Heart left ventricle (tissue), 16 donors: ENCODE measurements around the gene HOXA2. TPM values are rescaled to one million over a fixed set of nuclear protein-coding genes. Genes with fewer than 3 reads are reported as not detected.

ENCODE experiments used
- ATAC-seq, 4 donors: fragments of 200-7000 bp; cut with Tn5 transposase; one replicate each; pipeline ENCODE4 v1.9.1; 2020 to 2022; ENCODE audit warnings: moderate library complexity in 4 of 4, mild to moderate bottlenecking in 3 of 4, moderate number of reproducible peaks in 1 of 4
- DNase-seq, 5 donors: peaks; one replicate each; pipeline ENCODE4 v3.0.0-alpha.2; 2020
- H3K27ac ChIP-seq, 12 donors: fragments of 200-600 bp; sonication (generic) in 4 of 12; one replicate each; pipeline versions ENCODE4 v1.5.0 to v1.8.0; 2016 to 2022; ENCODE audit warnings: mild to moderate bottlenecking in 2 of 12
- H3K27me3 ChIP-seq, 9 donors: fragments of 200-600 bp; sonication (generic) in 2 of 9; one replicate each; pipeline versions ENCODE4 v1.5.1 to v1.8.0; 2016 to 2022; ENCODE audit warnings: mild to moderate bottlenecking in 3 of 9
- H3K36me3 ChIP-seq, 9 donors: fragments of 200-600 bp; sonication (generic) in 2 of 9; one replicate each; pipeline versions ENCODE4 v1.5.0 to v1.8.0; 2018 to 2022; ENCODE audit warnings: mild to moderate bottlenecking in 2 of 9
- H3K4me1 ChIP-seq, 12 donors: fragments of 200-600 bp; sonication (generic) in 4 of 12; one replicate each; pipeline versions ENCODE4 v1.5.0 to v1.8.0; 2016 to 2022; ENCODE audit warnings: mild to moderate bottlenecking in 3 of 12
- H3K4me3 ChIP-seq, 12 donors: fragments of 200-600 bp; sonication (generic) in 4 of 12; one replicate each; pipeline versions ENCODE4 v1.5.0 to v1.8.0; 2017 to 2022; ENCODE audit warnings: mild to moderate bottlenecking in 9 of 12, moderate library complexity in 4 of 12
- H3K9me3 ChIP-seq, 12 donors: fragments of 200-600 bp; sonication (generic) in 4 of 12; one replicate each; pipeline versions ENCODE4 v1.5.0 to v1.8.0; 2016 to 2022; ENCODE audit warnings: mild to moderate bottlenecking in 1 of 12
- POLR2A ChIP-seq, 2 donors: fragments of 450-650 bp; IDR thresholded peaks; one replicate each; pipeline ENCODE4 v1.6.1; 2017; ENCODE audit warnings: antibody characterized with exemption in 2 of 2, mild to moderate bottlenecking in 2 of 2, moderate library complexity in 2 of 2
- WGBS, 4 donors: extraction: QIAGEN DNeasy Blood & Tissue Kit in 2 of 4; methylation state at CpG; one replicate each; pipeline versions ENCODE4 v1.1.5 to v1.1.7; 2013 to 2018; 5-methylcytosine and 5-hydroxymethylcytosine counted together
- intact Hi-C, 10 donors: fragments of 100-400 bp; cut with DNase I; formaldehyde crosslinking; loops; one replicate each; pipeline versions ENCODE4 v1.11.1 to v1.14.2; 2022
- polyA plus RNA-seq, 2 donors: library from polyadenylated mRNA; stranded (reverse); fragments of 200-250 nt; gene quantifications; one replicate each; pipeline ENCODE4 v1.2.3, GENCODE V29; 2013
- total RNA-seq, 9 donors: library from RNA; depleted of rRNA in 2 of 9; stranded (reverse); fragments of >200 nt in 2 of 9; fragmentation: NEBNext Ultra II Directional in 3 of 9; extraction: Animal tissue kit (Norgen Biotek cat#: 25700) in 3 of 9; gene quantifications; one replicate each; pipeline versions ENCODE4 v1.1.0 to v1.2.4, GENCODE V29; 2016 to 2023
- TF ChIP-seq, protein P1 (sequence below), 12 donors: fragments of 200-600 bp; sonication (generic) in 4 of 12; IDR thresholded peaks; one replicate each; pipeline versions ENCODE4 v1.5.0 to v1.8.0; 2018 to 2022; ENCODE audit warnings: antibody characterized with exemption in 12 of 12, mild to moderate bottlenecking in 5 of 12
- donor health status: ischemic (EF 13 %, LVEDD 7.1; RV severe dilation, severe dysfunction).
- donor health status: healthy with polysubstance abuse.
- donor health status: DM: no; HTN: yes; CAD: no.
- donor health status: DM: no; HTN: no; CAD: no.
- donor health status: ischemic (EF 25% LVEDD 6.9; RV normal size, moderate dysfunction).
- donor health status: ischemic (EF 25% LVEDD 5.7; RV mildly dilated, moderate dysfunction).
- donor health status: healthy.
- donor health status: DM: yes; HTN: yes; CAD: no.
- donor health status: ischemic (EF 35%, LVEDD 5.7; RV mildly dilated, moderate dysfunction).
- donor health status: nonischemic (EF 11% LVEDD 7.7; RV severe dilation, severe dysfunction).
- donor health status: DM: yes; HTN: yes; CAD: no.
- donor health status: PGD.
- donor health status: ischemic (EF 29% LVEDD 5.4; RV normal size, mild dysfunction).
- donor health status: nonischemic (EF 23%, LVEDD 6.1; RV moderate dilation, normal function).

HOXA2 gene
- total and polyA plus RNA-seq, 11 donors: 0.03 to 0.57 (median 0.14) TPM; not detected in 8

DNA sequence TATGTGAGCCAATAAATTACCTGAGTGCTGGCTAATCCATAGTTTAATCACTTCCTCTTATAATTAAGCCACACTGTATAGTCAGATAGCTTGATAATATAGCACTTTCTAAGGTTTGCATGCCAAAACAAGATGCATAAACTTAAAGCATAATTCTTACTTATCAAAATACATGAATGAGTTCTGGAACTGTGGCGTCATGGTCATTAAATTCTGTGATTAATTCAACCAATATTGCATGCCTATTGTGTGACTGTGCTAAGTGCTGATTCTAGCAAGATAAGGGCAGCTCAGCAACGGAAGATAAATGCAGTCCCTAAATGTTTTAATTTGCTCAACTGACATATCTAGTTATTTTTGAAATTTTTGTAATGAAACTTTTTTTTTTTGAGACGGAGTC lies 36.3 kb downstream of the HOXA2 start:
- 78 to 86% (median 80%) methylated on average over 3 of the region's 3 CpGs for WGBS, 4 donors
- DNase-seq: no peak

DNA sequence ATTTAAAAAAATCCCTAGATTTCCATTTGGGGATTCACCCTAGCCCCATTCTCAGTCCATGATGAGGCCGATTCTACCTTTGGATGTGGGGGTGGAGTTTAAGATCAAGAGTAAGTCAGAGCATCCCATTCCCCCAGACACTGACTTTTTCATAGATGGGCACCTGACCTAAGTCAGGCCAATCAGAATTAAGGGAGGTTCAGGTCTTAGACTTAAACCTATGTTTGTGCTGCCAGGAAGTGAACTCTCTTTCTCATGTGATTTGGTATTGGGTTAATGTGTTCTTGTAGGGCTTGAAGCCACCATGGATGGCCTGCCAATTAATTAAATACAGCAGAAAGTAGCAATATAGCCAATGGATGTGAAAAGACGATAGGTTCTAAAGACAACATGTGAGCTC lies 36.8 kb downstream of the HOXA2 start:
- Histone ChIP-seq H3K4me3 (no peak overlapping the region), H3K9me3 (no peaks in the 10 kb centered on the region), H3K36me3 (no peaks in the 10 kb centered on the region), H3K27me3 (peaks cover 0 to 39% (median 0%) of the 10 kb centered on the region in 9 donors), H3K27ac (no peak overlapping the region), H3K4me1 (no peaks in the 10 kb centered on the region)
- no peak for ATAC-seq
- TF ChIP-seq, protein P1, sequence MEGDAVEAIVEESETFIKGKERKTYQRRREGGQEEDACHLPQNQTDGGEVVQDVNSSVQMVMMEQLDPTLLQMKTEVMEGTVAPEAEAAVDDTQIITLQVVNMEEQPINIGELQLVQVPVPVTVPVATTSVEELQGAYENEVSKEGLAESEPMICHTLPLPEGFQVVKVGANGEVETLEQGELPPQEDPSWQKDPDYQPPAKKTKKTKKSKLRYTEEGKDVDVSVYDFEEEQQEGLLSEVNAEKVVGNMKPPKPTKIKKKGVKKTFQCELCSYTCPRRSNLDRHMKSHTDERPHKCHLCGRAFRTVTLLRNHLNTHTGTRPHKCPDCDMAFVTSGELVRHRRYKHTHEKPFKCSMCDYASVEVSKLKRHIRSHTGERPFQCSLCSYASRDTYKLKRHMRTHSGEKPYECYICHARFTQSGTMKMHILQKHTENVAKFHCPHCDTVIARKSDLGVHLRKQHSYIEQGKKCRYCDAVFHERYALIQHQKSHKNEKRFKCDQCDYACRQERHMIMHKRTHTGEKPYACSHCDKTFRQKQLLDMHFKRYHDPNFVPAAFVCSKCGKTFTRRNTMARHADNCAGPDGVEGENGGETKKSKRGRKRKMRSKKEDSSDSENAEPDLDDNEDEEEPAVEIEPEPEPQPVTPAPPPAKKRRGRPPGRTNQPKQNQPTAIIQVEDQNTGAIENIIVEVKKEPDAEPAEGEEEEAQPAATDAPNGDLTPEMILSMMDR (IDR thresholded peaks at IDR 0.05): no peak
- no peak for TF ChIP-seq POLR2A (IDR thresholded peaks at IDR 0.05)
- WGBS, 4 donors: 88 to 94% (median 91%) methylated on average over 2 of the region's 2 CpGs
- DNase-seq: no peak
- intact Hi-C loops: no loop called here

More for the DNA sequence above, 36.3 kb downstream of the HOXA2 start:
- TF ChIP-seq POLR2A (IDR thresholded peaks at IDR 0.05): no peak
- TF ChIP-seq, protein P1 (IDR thresholded peaks at IDR 0.05): no peak
- Histone ChIP-seq H3K4me3 (no peak overlapping the region), H3K27ac (no peak overlapping the region), H3K9me3 (no peaks in the 10 kb centered on the region), H3K4me1 (no peaks in the 10 kb centered on the region), H3K36me3 (no peaks in the 10 kb centered on the region), H3K27me3 (peaks cover 0 to 39% (median 0%) of the 10 kb centered on the region in 9 donors)
- ATAC-seq: no peak
- intact Hi-C loops: no loop called here

DNA sequence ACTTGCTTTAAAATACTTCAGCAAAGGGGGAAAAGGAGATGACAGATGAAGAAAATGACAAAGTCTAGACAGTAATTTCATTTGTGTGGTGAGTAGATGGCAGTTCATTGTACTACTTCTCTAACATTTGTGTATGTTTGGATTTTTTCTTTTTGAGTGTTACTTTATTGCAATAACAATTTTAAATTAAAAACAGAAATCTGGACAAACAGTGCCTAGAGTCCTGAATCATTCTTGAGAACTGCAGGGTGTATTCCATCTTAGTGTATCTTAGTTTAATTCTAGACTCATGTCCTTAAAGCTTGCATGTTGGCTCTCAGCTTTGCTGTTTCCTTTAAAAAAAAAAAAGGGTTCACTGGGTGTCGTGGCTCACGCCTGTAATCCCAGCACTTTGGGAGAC lies 37.8 kb downstream of the HOXA2 start:
- Histone ChIP-seq H3K4me1 (no peaks in the 10 kb centered on the region), H3K27me3 (peaks cover 0 to 34% (median 0%) of the 10 kb centered on the region in 9 donors), H3K27ac (no peak overlapping the region), H3K9me3 (no peaks in the 10 kb centered on the region), H3K36me3 (no peaks in the 10 kb centered on the region), H3K4me3 (no peak overlapping the region)
- TF ChIP-seq POLR2A (IDR thresholded peaks at IDR 0.05): no peak
- TF ChIP-seq, protein P1 (IDR thresholded peaks at IDR 0.05): no peak
- intact Hi-C loops: no loop called here
- 78 to 91% (median 87%) methylated on average over 2 of the region's 2 CpGs for WGBS, 4 donors
- no peak for ATAC-seq
- DNase-seq: no peak

DNA sequence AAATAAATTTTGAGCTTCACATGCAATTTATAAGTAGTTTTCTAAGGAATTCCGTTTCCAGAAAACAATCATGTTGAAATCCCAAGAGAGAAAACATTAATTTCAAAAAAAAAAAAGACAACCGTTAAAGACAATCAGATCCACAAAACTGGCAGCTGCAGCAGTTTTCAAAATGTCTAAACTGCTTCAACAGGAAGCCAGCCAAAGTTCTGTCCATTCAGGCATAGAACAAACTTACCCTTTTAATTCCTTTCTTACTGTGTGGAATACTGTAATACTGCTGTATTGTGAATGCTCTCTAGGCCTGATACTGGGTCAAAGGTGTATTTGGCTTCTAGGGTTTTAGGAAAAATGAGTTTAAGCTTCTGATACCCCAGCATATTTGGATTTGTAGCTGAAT lies 38.3 kb downstream of the HOXA2 start:
- intact Hi-C loops: no loop called here
- Histone ChIP-seq H3K27me3 (peaks cover 0 to 32% (median 0%) of the 10 kb centered on the region in 9 donors), H3K36me3 (no peaks in the 10 kb centered on the region), H3K4me1 (no peaks in the 10 kb centered on the region), H3K4me3 (no peak overlapping the region), H3K27ac (no peak overlapping the region), H3K9me3 (no peaks in the 10 kb centered on the region)
- 34 to 60% (median 38%) methylated on average over 2 of the region's 2 CpGs for WGBS, 4 donors
- TF ChIP-seq, protein P1 (IDR thresholded peaks at IDR 0.05): no peak
- no peak for TF ChIP-seq POLR2A (IDR thresholded peaks at IDR 0.05)
- DNase-seq (no peak), ATAC-seq (no peak)
